K562 (cell line): Measurements from ENCODE around the gene MYL9. TPM values are rescaled to one million over a fixed set of nuclear protein-coding genes. Genes with fewer than 3 reads are reported as not detected.

Experiments
- ATAC-seq: fragments of 200-7000 bp; cut with Tn5 transposase; 3 replicates; pipeline ENCODE4 v1.9.1; 2020; ENCODE audit warnings: moderate library complexity
- BruUV-seq: library from RNA; stranded (reverse); fragments of 400-500 nt; replicated peaks from 2 replicates; lab custom pipeline; 2021; lab: Mats Ljungman, UMichigan
- CTCF ChIA-PET: fragments of 300-600 bp; formaldehyde crosslinking; extraction: SDS; loops from one replicate; lab custom pipeline; 2021; ENCODE audit warnings: low intra/inter-chr PET ratio; lab: Yijun Ruan, JAX
- POLR2A ChIA-PET: fragments of 300-600, 350-650 bp; sonication (Branson Sonifier 250); formaldehyde crosslinking; extraction: SDS; loops from one replicate; lab custom pipeline; 2021; ENCODE audit warnings: antibody characterized with exemption, inconsistent platforms; lab: Yijun Ruan, JAX
- DNase-seq, 4 experiments: peaks; one replicate each; pipeline versions ENCODE4 v3.0.0 to v3.0.0-alpha.2; 2011 to 2018; ENCODE audit warnings: low spot score in 3 of 4, mixed read lengths in 3 of 4; ENCODE audit errors: extremely low read depth in 1 of 4
- FAIRE-seq: peaks from 2 replicates; lab custom pipeline; 2011; peaks lifted over from hg19 to GRCh38; lab: Jason Lieb, UNC
- H2AFZ ChIP-seq: 2 replicates; pipeline ENCODE4 v1.6.0; 2011; ENCODE audit warnings: low read depth, low read length, control low read depth, inconsistent platforms
- H3K27ac ChIP-seq: fragments of 200-600 bp; 3 replicates; pipeline ENCODE4 v1.8.0; 2011; ENCODE audit warnings: low read depth, mild to moderate bottlenecking, control low read depth, inconsistent platforms, low read length, moderate library complexity, mixed read lengths; ENCODE audit errors: extremely low read depth
- H3K27me3 ChIP-seq, 2 experiments: fragments of 300-600 bp in 1 of 2; 2 replicates in 1 of 2; 3 replicates in 1 of 2; pipeline versions ENCODE4 v1.6.0 to v1.8.0; 2011; ENCODE audit warnings: inconsistent platforms in 2 of 2, low read length in 2 of 2, mild to moderate bottlenecking in 1 of 2, mixed read lengths in 1 of 2, moderate library complexity in 1 of 2; ENCODE audit not compliant: control insufficient read depth in 2 of 2, insufficient read depth in 2 of 2
- H3K36me3 ChIP-seq: fragments of 300-600 bp; 3 replicates; pipeline ENCODE4 v1.8.0; 2011; ENCODE audit warnings: mild to moderate bottlenecking, low read length, inconsistent platforms; ENCODE audit not compliant: control insufficient read depth, insufficient read depth
- H3K4me1 ChIP-seq, 2 experiments: fragments of 200-600 bp in 1 of 2; replicated peaks in 1 of 2; 2 replicates in 1 of 2; 3 replicates in 1 of 2; pipeline versions ENCODE4 v1.5.1 to v1.8.0; 2011; ENCODE audit warnings: inconsistent platforms in 2 of 2, low read length in 2 of 2, mild to moderate bottlenecking in 1 of 2, mixed read lengths in 1 of 2, moderate library complexity in 1 of 2; ENCODE audit not compliant: control insufficient read depth in 2 of 2, insufficient read depth in 2 of 2
- H3K4me2 ChIP-seq: 2 replicates; pipeline ENCODE4 v1.6.1; 2011; ENCODE audit warnings: low read length, control low read depth, inconsistent platforms, mixed read lengths; ENCODE audit not compliant: insufficient read depth
- H3K4me3 ChIP-seq: fragments of 200-600 bp; sonication (generic), shearing (Covaris generic); 2 replicates; pipeline ENCODE4 v1.5.1; 2016; ENCODE audit warnings: control low read depth, inconsistent platforms
- H3K79me2 ChIP-seq: fragments of 200-600 bp; 3 replicates; pipeline ENCODE4 v1.8.0; 2011; ENCODE audit warnings: low read length, inconsistent platforms; ENCODE audit not compliant: control insufficient read depth, insufficient read depth
- H3K9ac ChIP-seq, 2 experiments: 2 replicates each; pipeline versions ENCODE4 v1.6.0 to v1.6.1; 2011; ENCODE audit warnings: low read depth in 2 of 2, low read length in 2 of 2, control low read depth in 1 of 2, inconsistent platforms in 1 of 2, mild to moderate bottlenecking in 1 of 2, mixed read lengths in 1 of 2; ENCODE audit not compliant: insufficient read depth in 1 of 2
- H3K9me1 ChIP-seq: one replicate; pipeline ENCODE4 v1.6.0; 2011; ENCODE audit warnings: inconsistent platforms, mild to moderate bottlenecking, low read length, moderate library complexity; ENCODE audit not compliant: control insufficient read depth, insufficient read depth
- H3K9me3 ChIP-seq: replicated peaks from 2 replicates; pipeline ENCODE4 v1.5.1; 2011; ENCODE audit warnings: low read depth, low read length, inconsistent platforms; ENCODE audit not compliant: control insufficient read depth, insufficient read depth
- H4K20me1 ChIP-seq: replicated peaks from 2 replicates; pipeline ENCODE4 v1.6.1; 2011; ENCODE audit warnings: low read length, inconsistent platforms, mixed read lengths; ENCODE audit not compliant: control insufficient read depth, insufficient read depth
- BMI1 ChIP-seq: fragments of 150-350 bp; IDR thresholded peaks from 2 replicates; pipeline ENCODE4 v1.6.1; 2014; ENCODE audit warnings: low read length
- FOXJ2 ChIP-seq: fragments of 200-800 bp; sonication (Bioruptor generic); IDR thresholded peaks from 2 replicates; pipeline ENCODE4 v1.6.1; 2016; ENCODE audit warnings: missing genetic modification characterization, missing compliant biosample characterization
- FOXM1 ChIP-seq, 2 experiments: fragments of 450-650 bp in 1 of 2; sonication (generic) in 1 of 2; formaldehyde crosslinking in 1 of 2; IDR thresholded peaks; 2 replicates each; pipeline versions ENCODE4 v1.6.1 to v1.9.0; 2017 to 2022; ENCODE audit warnings: low read depth in 2 of 2, mild to moderate bottlenecking in 2 of 2, missing genetic modification reagents in 1 of 2, moderate library complexity in 1 of 2
- HDAC3 ChIP-seq: fragments of 450-650 bp; IDR thresholded peaks from 2 replicates; pipeline ENCODE4 v1.6.1; 2018; ENCODE audit warnings: borderline replicate concordance, mild to moderate bottlenecking, moderate library complexity; ENCODE audit not compliant: partially characterized antibody
- ILK ChIP-seq: fragments of 450-650 bp; IDR thresholded peaks from 2 replicates; pipeline ENCODE4 v1.6.1; 2016; ENCODE audit warnings: missing genetic modification characterization, low read depth, mild to moderate bottlenecking, missing compliant biosample characterization, moderate library complexity, borderline replicate concordance
- NCOA4 ChIP-seq: fragments of 450-650 bp; IDR thresholded peaks from 2 replicates; pipeline ENCODE4 v1.6.1; 2018; ENCODE audit warnings: mild to moderate bottlenecking; ENCODE audit not compliant: partially characterized antibody
- NR2F6 ChIP-seq: fragments of 450-650 bp; formaldehyde crosslinking; IDR thresholded peaks from 2 replicates; pipeline ENCODE4 v1.4.0; 2020; ENCODE audit warnings: mild to moderate bottlenecking
- POLR2AphosphoS5 ChIP-seq: IDR thresholded peaks from 2 replicates; pipeline ENCODE4 v1.6.1; 2011; ENCODE audit warnings: mild to moderate bottlenecking, low read depth, low read length, moderate library complexity; ENCODE audit not compliant: control insufficient read depth, insufficient read depth
- RBM17 ChIP-seq: fragments of 200-400 bp; formaldehyde crosslinking; IDR thresholded peaks from 2 replicates; pipeline ENCODE4 v1.6.1; 2017; ENCODE audit warnings: low read depth, mild to moderate bottlenecking, low read length, borderline replicate concordance
- RBM25 ChIP-seq: fragments of 200-400 bp; formaldehyde crosslinking; IDR thresholded peaks from 2 replicates; pipeline ENCODE4 v1.6.1; 2018; ENCODE audit warnings: low read length, low read depth, moderate library complexity; ENCODE audit not compliant: severe bottlenecking
- SLC30A9 ChIP-seq: fragments of 250-450 bp; sonication (Bioruptor Pico); IDR thresholded peaks from 2 replicates; pipeline ENCODE4 v1.8.0; 2022; ENCODE audit warnings: mild to moderate bottlenecking, moderate library complexity
- SMC3 ChIP-seq: conservative IDR thresholded peaks from 2 replicates; pipeline ENCODE4 v1.6.1; 2011; ENCODE audit warnings: low read depth, low read length, improper control_type of control experiment; ENCODE audit not compliant: insufficient read depth
- TRIM24 ChIP-seq, 2 experiments: fragments of 450-650 bp; IDR thresholded peaks; 2 replicates each; pipeline ENCODE4 v1.6.1; 2016
- ZNF12 ChIP-seq: sonication (generic); formaldehyde crosslinking; IDR thresholded peaks from 2 replicates; pipeline ENCODE4 v1.4.0; 2020; ENCODE audit warnings: mild to moderate bottlenecking, missing genetic modification reagents
- ZNF407 ChIP-seq: fragments of 450-650 bp; IDR thresholded peaks from 2 replicates; pipeline ENCODE4 v1.6.1; 2016; ENCODE audit warnings: low read depth
- ZNF76 ChIP-seq: fragments of 250-450 bp; sonication (Bioruptor Pico); IDR thresholded peaks from 2 replicates; pipeline ENCODE4 v1.4.0; 2020; ENCODE audit warnings: mild to moderate bottlenecking, moderate library complexity, borderline replicate concordance
- WGBS: fragments of 100-300 bp; shearing (Covaris generic); methylation state at CpG from one replicate; pipeline ENCODE4 v1.1.6; 2016; ENCODE audit warnings: low coverage, mixed read lengths; ENCODE audit not compliant: insufficient coverage; ENCODE audit errors: missing lambda C conversion rate; 5-methylcytosine and 5-hydroxymethylcytosine counted together
- in situ Hi-C: fragments of 300-500 bp; cut with MboI; formaldehyde crosslinking; loops from 4 replicates; pipeline ENCODE4 v1.15.0; 2018; ENCODE audit warnings: inconsistent platforms, mixed read lengths
- intact Hi-C: fragments of 100-400 bp; cut with micrococcal nuclease; formaldehyde crosslinking; loops from 2 replicates; pipeline ENCODE4 v1.14.2; 2022
- polyA plus RNA-seq, 8 experiments: library from polyadenylated mRNA; depleted of rRNA in 4 of 8; stranded (reverse) in 5 of 8; unstranded in 3 of 8; fragments of >200 nt; fragmentation: Nextera tagmentation in 2 of 8; fragmentation: Illumina TruSeq in 1 of 8; extraction: Ambion mirVana in 2 of 8; extraction: Trizol in 1 of 8; gene quantifications; 2 replicates each; pipeline versions ENCODE4 v1.2.1 to v1.2.3, GENCODE V29; 2011 to 2014; ENCODE audit warnings: inconsistent platforms in 1 of 8, missing spikeins in 1 of 8
- total RNA-seq, 7 experiments: library from RNA; depleted of rRNA in 6 of 7; stranded (reverse); fragments of >200 nt in 6 of 7; fragmentation: Illumina TruSeq in 2 of 7; extraction: Trizol in 2 of 7; gene quantifications; 2 replicates each; pipeline versions ENCODE4 v1.2.1 to v1.2.3, GENCODE V29; 2011 to 2021; ENCODE audit warnings: low replicate concordance in 1 of 7

MYL9 gene
- total and polyA plus RNA-seq, 9 of the 15 experiments (the other 6 are each of a cell fraction or from before 2014, with no cell fraction given), result 0.11 to 3.2 (median 0.81) TPM; not detected in 1

GRCh38 chr20:36497856-36498255, 43.5 kb upstream of the MYL9 start:
- in situ Hi-C loops, result no loop called here
- no peak for TF ChIP-seq RBM25
- TF ChIP-seq FOXJ2 (tag), result no peak
- no peak for TF ChIP-seq SLC30A9 (CRISPR knock-in tag)
- no peak for TF ChIP-seq RBM17
- TF ChIP-seq POLR2AphosphoS5, result no peak
- TF ChIP-seq NR2F6, result no peak
- TF ChIP-seq HDAC3, result no peak
- no peak for TF ChIP-seq ZNF12
- TF ChIP-seq NCOA4, result no peak
- TF ChIP-seq TRIM24 (IDR thresholded peaks at IDR 0.05), result no peak
- TF ChIP-seq FOXM1 (IDR thresholded peaks at IDR 0.05; ENCODE audit: low read depth), result no peak
- no peak for TF ChIP-seq FOXM1 (CRISPR knock-in tag; IDR thresholded peaks at IDR 0.05; ENCODE audit: low read depth)
- no peak for TF ChIP-seq ZNF407
- TF ChIP-seq SMC3, result no peak
- no peak for TF ChIP-seq ZNF76 (CRISPR knock-in tag)
- no peak for TF ChIP-seq BMI1
- TF ChIP-seq ILK (tag), result no peak

More at GRCh38 chr20:36497856-36498255, 43.5 kb upstream of the MYL9 start:
- peaks cover 9% of the 10 kb centered on the region for H4K20me1 ChIP-seq
- peaks cover 3% of the 10 kb centered on the region for H3K9me1 ChIP-seq
- H3K4me2 ChIP-seq, result no peak overlapping the region
- FAIRE-seq, result no peak
- peak overlapping the region in 1 of 2 experiments; percentile 14; a peak in 1 of 4 replicates for H3K9ac ChIP-seq
- H3K79me2 ChIP-seq, result no peaks in the 10 kb centered on the region; the same call in 2 of the 3 replicates
- ChIA-PET POLR2A (no interaction called here), CTCF (no interaction called here)
- H3K36me3 ChIP-seq, result peaks cover 36% of the 10 kb centered on the region; the same call in 2 of the 3 replicates
- peaks cover 0 to 16% of the 10 kb centered on the region in 2 experiments; a peak in 2 of 5 replicates for H3K4me1 ChIP-seq
- BruUV-seq, result no TSS peak
- no peaks in the 10 kb centered on the region for H3K9me3 ChIP-seq
- no peak overlapping the region for H3K4me3 ChIP-seq
- no peak for ATAC-seq
- no peak overlapping the region for H3K27ac ChIP-seq
- no peak overlapping the region for H2AFZ ChIP-seq
- H3K27me3 ChIP-seq, result no peaks in the 10 kb centered on the region
- WGBS, result 74% methylated on average over 3 of the region's 4 CpGs
- intact Hi-C loops, result no loop called here
- DNase-seq, result no peak
